ENCODE results near the gene WDFY4. TPM values are rescaled to one million over a fixed set of nuclear protein-coding genes. Genes with fewer than 3 reads are reported as not detected.
A peak's percentile ranks its signal among the peaks of the same experiment; 100 is the strongest.

The WDFY4 gene
- total and polyA plus RNA-seq, 2 of the 4 experiments (the other 2 are of a cell fraction), result not detected

GRCh38 chr10:48973065-48973464, 288.4 kb downstream of the WDFY4 start:
- H3K36me3 ChIP-seq (ENCODE audit: control insufficient read depth, insufficient read depth, low read length), result no peaks in the 10 kb centered on the region
- no peak overlapping the region for H2AK9ac ChIP-seq (replicated peaks; ENCODE audit: low read depth, low read length, poor library complexity)
- no peak overlapping the region for H3K56ac ChIP-seq (ENCODE audit: extremely low read depth, insufficient read depth, low read length)
- CTCF ChIA-PET, result no interaction called here
- no peaks in the 10 kb centered on the region for H3K79me1 ChIP-seq (ENCODE audit: low read depth in 1 of 2, low read length in 2 of 2)
- no TSS peak for BruUV-seq (replicated peaks)
- no peak overlapping the region for H4K8ac ChIP-seq (ENCODE audit: low read depth in 2 of 2, low read length in 2 of 2)
- no peak overlapping the region for H2AFZ ChIP-seq (replicated peaks; ENCODE audit: low read length, poor library complexity)
- no peak overlapping the region for H3K14ac ChIP-seq (replicated peaks; ENCODE audit: low read depth, low read length)
- ATAC-seq (ENCODE audit: low read depth) (no peak), DNase-seq (peak; percentile 3)
- intact Hi-C loops (cut with micrococcal nuclease) (loop anchor here (10.0 kb wide), 1 partner anchor 308 kb away; no protein-coding TSS in a partner anchor), dilution Hi-C loops (cut with HindIII; ENCODE audit: low sequenced_read_pairs, unreplicated experiment) (no loop called here), in situ Hi-C loops (cut with MboI; ENCODE audit: low sequenced_read_pairs) (no loop called here)
- no peak overlapping the region for H2BK20ac ChIP-seq (ENCODE audit: low read depth, low read length)
- H3K4me2 ChIP-seq (ENCODE audit: low read depth, low read length), result no peak overlapping the region
- no peak overlapping the region for H3K4ac ChIP-seq (ENCODE audit: low read depth, low read length)
- H3K4me3 ChIP-seq (ENCODE audit: insufficient read depth, low read depth, low read length), result no peak overlapping the region
- H4K5ac ChIP-seq (ENCODE audit: low read depth, low read length), result no peak overlapping the region
- no peaks in the 10 kb centered on the region for H4K20me1 ChIP-seq (ENCODE audit: insufficient read depth, low read length)
- POLR2A ChIA-PET (ENCODE audit: unreplicated experiment), result no interaction called here
- H3K18ac ChIP-seq (ENCODE audit: low read depth, low read length), result no peak overlapping the region
- no peaks in the 10 kb centered on the region for H3K4me1 ChIP-seq (ENCODE audit: control insufficient read depth, insufficient read depth, low read length)
- H3K23ac ChIP-seq (ENCODE audit: low read depth, low read length), result no peak overlapping the region
- H3K9me1 ChIP-seq (ENCODE audit: insufficient read depth, low read length), result no peaks in the 10 kb centered on the region
- WGBS, 2 experiments (ENCODE audit: extremely low coverage in 2 of 2, insufficient read length in 1 of 2), result 86% methylated on average over 5 of the region's 5 CpGs; no CpG with 5 or more reads in 1 of the 2 experiments
- no peak overlapping the region for H3K27ac ChIP-seq (ENCODE audit: insufficient read depth, low read length)
- TF ChIP-seq CEBPB (IDR thresholded peaks at IDR 0.05; ENCODE audit: low read depth, low read length) (no peak), NFE2L2 (IDR thresholded peaks at IDR 0.05; ENCODE audit: low read depth, low read length) (no peak), MAZ (IDR thresholded peaks at IDR 0.05; ENCODE audit: borderline replicate concordance, low read depth, low read length) (no peak), POLR2A (IDR thresholded peaks at IDR 0.05; ENCODE audit: low read depth, low read length) (no peak)
- peaks cover 9% of the 10 kb centered on the region for H3K27me3 ChIP-seq (ENCODE audit: control insufficient read depth, insufficient read depth, low read length)
- no peak overlapping the region for H3K9ac ChIP-seq (ENCODE audit: low read depth, low read length)
- no peak overlapping the region for H4K91ac ChIP-seq (ENCODE audit: insufficient read depth, low read depth, low read length)
- H2BK120ac ChIP-seq (ENCODE audit: low read depth, low read length), result no peak overlapping the region
- no peak overlapping the region for H2BK15ac ChIP-seq (ENCODE audit: low read depth, low read length)
- H3K9me3 ChIP-seq (ENCODE audit: control insufficient read depth, insufficient read depth, low read length), result no peaks in the 10 kb centered on the region
- no peak overlapping the region for H2AK5ac ChIP-seq (ENCODE audit: low read depth, low read length)
- H2BK5ac ChIP-seq (ENCODE audit: low read depth, low read length, poor library complexity, severe bottlenecking), result no peak overlapping the region

Data from IMR-90 (cell line).